ENCODE data around the gene WDR11. TPM values are rescaled to one million over a fixed set of nuclear protein-coding genes. Genes with fewer than 3 reads are reported as not detected.

The WDR11 gene
- total RNA-seq, 1 experiment from 2014 or later = 40.4 TPM

DNA sequence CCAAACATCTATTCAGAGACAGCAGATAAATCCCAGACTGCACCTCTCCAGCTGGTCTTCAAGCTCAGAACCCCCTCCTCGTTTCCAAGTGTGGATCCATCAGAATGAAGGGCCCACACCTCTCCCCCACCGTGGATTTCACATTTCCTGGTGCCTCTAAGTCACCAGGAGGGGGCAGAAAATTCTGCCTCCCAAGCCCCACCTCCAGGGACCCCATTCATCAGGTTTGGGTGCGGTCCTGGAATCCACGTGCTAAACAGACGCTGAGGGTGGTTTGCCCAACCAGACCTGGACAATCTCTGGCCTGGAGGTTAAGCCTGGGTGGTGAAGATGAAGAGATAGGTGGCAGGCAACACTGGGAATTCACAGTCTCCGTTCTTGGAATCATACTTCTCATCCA is 92.4 kb downstream of the WDR11 start:
- no peak for DNase-seq (ENCODE audit: low spot score)

GRCh38 chr10:120944586-120945125 is 93.5 kb downstream of the WDR11 start:
- DNase-seq (ENCODE audit: low spot score) = no peak

DNA sequence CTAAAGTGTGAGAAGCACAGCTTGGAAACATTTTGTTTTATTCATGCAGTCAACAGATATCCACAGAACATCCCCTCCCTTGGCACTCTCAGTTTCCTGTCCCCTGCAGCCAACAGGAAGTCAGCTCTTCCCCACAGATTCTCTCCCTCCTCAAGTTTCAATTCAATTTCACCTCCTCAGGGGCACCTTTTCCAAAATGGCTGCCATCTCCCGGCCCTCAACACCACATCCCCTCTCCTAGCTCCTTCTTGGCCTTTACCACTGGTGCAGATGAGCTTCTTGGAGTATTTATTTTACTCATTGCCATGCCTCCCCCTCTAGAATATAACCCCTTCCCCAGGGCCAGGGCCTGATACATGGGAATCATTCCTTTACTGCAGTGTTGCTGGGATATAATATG is 94.0 kb downstream of the WDR11 start:
- no peak for DNase-seq (ENCODE audit: low spot score)

DNA sequence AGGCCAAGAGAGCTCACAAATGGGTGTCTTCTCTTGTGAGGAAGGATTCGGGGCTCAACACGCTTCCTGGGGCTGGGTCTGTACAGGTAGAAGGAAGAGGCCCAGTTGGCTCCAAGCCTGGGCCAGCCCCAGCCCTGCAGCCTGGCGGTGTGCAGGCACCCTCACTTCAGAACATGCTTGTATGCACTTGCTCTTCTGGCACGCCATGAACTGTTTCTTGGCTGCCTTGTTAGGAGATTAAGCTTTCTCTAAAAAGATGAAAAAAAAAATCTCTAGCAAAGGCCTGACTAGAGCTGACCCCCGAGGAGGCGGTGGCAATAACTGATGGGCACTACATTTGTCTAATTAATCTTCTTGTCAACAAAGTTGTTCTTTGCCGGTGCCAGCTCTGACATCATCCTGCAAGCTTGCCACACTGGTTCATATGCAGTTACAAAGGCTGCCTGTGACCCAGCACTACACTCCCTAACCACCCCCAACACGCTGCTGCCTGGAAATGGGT is 94.7 kb downstream of the WDR11 start:
- DNase-seq (ENCODE audit: low spot score) = peak; percentile 79

GRCh38 chr10:120946497-120946896 is 95.3 kb downstream of the WDR11 start:
- DNase-seq (ENCODE audit: low spot score) = peak; percentile 59

DNA sequence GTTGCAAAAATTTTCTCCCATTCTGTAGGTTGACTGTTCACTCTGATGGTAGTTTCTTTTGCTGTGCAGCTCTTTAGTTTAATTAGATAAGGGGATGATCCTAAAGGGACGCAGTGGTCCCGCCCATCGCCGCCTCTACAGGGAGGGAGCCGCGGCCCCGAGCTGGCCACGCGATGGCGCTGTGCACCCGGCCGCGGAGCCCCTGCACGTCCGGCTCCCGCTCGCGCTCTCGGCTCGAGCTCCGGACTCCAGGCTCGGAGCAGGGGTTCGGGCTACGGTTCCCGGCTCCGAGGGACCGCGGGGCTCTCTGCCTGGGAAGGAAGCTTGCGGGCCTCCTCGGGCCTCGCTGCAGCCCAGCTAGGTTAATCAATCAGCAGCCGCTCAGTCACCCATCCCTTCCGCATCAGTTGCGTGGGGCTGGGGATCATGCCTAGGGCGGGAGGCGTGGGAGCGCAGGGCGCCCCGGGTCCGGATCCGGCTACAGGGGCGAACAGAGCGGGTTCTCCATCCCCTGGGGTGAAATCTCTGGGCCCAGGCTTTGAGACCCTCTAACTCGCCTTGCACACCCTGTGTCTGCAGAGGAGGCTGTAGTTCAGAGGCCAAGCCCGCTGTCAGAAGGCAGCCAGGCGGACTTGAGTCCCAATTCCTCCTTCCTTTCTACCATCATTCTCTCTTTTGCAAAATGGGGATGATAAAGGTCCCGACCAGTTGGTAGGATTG is 97.9 kb downstream of the WDR11 start:
- DNase-seq (ENCODE audit: low spot score) = no peak

DNA sequence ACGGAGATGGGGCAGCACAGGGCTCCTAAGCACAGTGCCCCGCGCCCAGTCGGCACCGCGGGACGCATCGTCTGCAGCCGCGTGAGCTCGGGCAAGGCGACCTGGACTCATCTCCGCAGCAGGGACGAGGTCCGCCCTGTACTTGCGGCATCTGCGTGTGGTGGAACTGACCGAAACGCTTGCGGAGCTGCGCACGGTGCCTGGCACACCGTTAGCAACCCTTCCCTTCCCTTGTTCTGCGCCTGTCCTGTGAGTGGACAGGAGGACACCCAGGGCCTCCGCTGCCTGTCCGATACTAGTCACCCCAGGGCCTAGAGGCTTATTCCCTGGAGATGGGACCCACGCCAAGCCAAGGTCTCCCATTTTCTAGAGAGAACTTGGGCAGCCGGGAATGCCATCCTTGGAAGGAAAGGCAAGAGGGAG is 98.5 kb downstream of the WDR11 start:
- no peak for DNase-seq (ENCODE audit: low spot score)

- no peak for DNase-seq (ENCODE audit: low spot score)
These were observed 98.9 kb downstream of the WDR11 start for GRCh38 chr10:120950051-120950561.

- no peak for DNase-seq (ENCODE audit: low spot score)
These were observed 100.1 kb downstream of the WDR11 start for GRCh38 chr10:120951288-120951687.

GRCh38 chr10:120953897-120954296 is 102.7 kb downstream of the WDR11 start:
- DNase-seq (ENCODE audit: low spot score) = no peak
